ENCODE results near the gene A3GALT2.

A3GALT2 gene

GRCh38 chr1:33351281-33351660, 30.4 kb upstream of the A3GALT2 start:
- POLR2A ChIA-PET, result interaction anchor here (0.7 to 1.1 kb wide), 2 partner anchors 13 to 16 kb away, joined by 4 to 5 read pairs; no protein-coding TSS in a partner anchor
- no peaks in the 10 kb centered on the region for H3K9me3 ChIP-seq (ENCODE audit: control insufficient read depth, insufficient read depth, low read depth, low read length)
- peaks cover 17% of the 10 kb centered on the region for H3K4me1 ChIP-seq (ENCODE audit: control insufficient read depth, insufficient read depth, low read length)

More at GRCh38 chr1:33351281-33351660, 30.4 kb upstream of the A3GALT2 start:
- peaks cover 0 to 27% of the 10 kb centered on the region in 2 experiments; a peak in 1 of 3 replicates for H3K36me3 ChIP-seq (ENCODE audit: control insufficient read depth in 2 of 2, insufficient read depth in 1 of 2, low read length in 2 of 2)
- no peak for TF ChIP-seq ZNF488 (tag by site-specific recombination; IDR thresholded peaks at IDR 0.05)
- no peak for TF ChIP-seq ZBTB49 (tag by site-specific recombination; IDR thresholded peaks at IDR 0.05; ENCODE audit: low read depth)
- TF ChIP-seq ZNF37A (tag by site-specific recombination; IDR thresholded peaks at IDR 0.05), result no peak
- TF ChIP-seq ZNF76 (tag by site-specific recombination; IDR thresholded peaks at IDR 0.05; ENCODE audit: borderline replicate concordance, low read depth), result 0 out of 2 replicates have a peak, but pooled peaks have one; percentile 25
- no peak for TF ChIP-seq ZNF19 (tag by site-specific recombination; IDR thresholded peaks at IDR 0.05; ENCODE audit: low read depth)
- no peak for TF ChIP-seq ZNF132 (tag by site-specific recombination; IDR thresholded peaks at IDR 0.05; ENCODE audit: borderline replicate concordance)
- TF ChIP-seq ZBTB6 (tag by site-specific recombination; IDR thresholded peaks at IDR 0.05), result no peak
- TF ChIP-seq ZNF747 (tag by site-specific recombination; IDR thresholded peaks at IDR 0.05), result no peak
- TF ChIP-seq PRDM10 (tag by site-specific recombination; IDR thresholded peaks at IDR 0.05), result no peak
- no peak overlapping the region for H3K27ac ChIP-seq (ENCODE audit: extremely low read depth, low read depth, low read length)
- H3K4me3 ChIP-seq (ENCODE audit: low read depth, low read length), result no peak overlapping the region
- CTCF ChIA-PET, result interaction anchor here (0.6 to 1.0 kb wide), 3 partner anchors 12 to 202 kb away, joined by 3 to 4 read pairs (median 3); no protein-coding TSS in a partner anchor
